GM12874 (cell line): ENCODE results near the gene MLST8.

ENCODE experiments used
- CTCF ChIP-seq: IDR thresholded peaks from 2 replicates; pipeline ENCODE4 v1.5.1; 2011; ENCODE audit warnings: low read depth, mild to moderate bottlenecking, control low read depth, low read length, moderate library complexity; ENCODE audit not compliant: insufficient read depth

Gene MLST8

GRCh38 chr16:2211923-2212347 lies 6.7 kb downstream of the MLST8 start:
- TF ChIP-seq CTCF: no peak

GRCh38 chr16:2212362-2213324 lies 7.4 kb downstream of the MLST8 start:
- TF ChIP-seq CTCF: no peak

GRCh38 chr16:2213817-2214718 lies 8.8 kb downstream of the MLST8 start:
- no peak for TF ChIP-seq CTCF

- TF ChIP-seq CTCF: no peak
Measured at GRCh38 chr16:2214719-2214968, 9.4 kb downstream of the MLST8 start, which contains the start of gene PGP. PGP (minus strand) TSS chr16:2214840; CDS start chr16:2214777, 63 bp downstream.

GRCh38 chr16:2216330-2216729 lies 11.1 kb downstream of the MLST8 start:
- TF ChIP-seq CTCF: no peak

GRCh38 chr16:2223221-2223941 lies 18.1 kb downstream of the MLST8 start, which contains the start of gene E4F1:
E4F1 (plus strand) TSS chr16:2223591; CDS start chr16:2223614, 23 bp downstream.
- no peak for TF ChIP-seq CTCF
